Ovary (tissue), 3 donors: Measurements from ENCODE around the gene DISC1.

ENCODE experiments used
- POLR2A ChIP-seq: fragments of 450-650 bp; IDR thresholded peaks from one replicate; pipeline ENCODE4 v1.6.1; 2017; ENCODE audit warnings: antibody characterized with exemption, mild to moderate bottlenecking, moderate library complexity
- TF ChIP-seq, protein P1 (sequence below), 3 donors: fragments of 450-650 bp in 2 of 3; fragments of 200-600 bp in 1 of 3; IDR thresholded peaks; one replicate each; pipeline versions ENCODE4 v1.5.1 to v1.8.0; 2016 to 2022; ENCODE audit warnings: antibody characterized with exemption in 3 of 3, mild to moderate bottlenecking in 1 of 3
- donor health status: DM: no; HTN: no; CAD: no.

DNA sequence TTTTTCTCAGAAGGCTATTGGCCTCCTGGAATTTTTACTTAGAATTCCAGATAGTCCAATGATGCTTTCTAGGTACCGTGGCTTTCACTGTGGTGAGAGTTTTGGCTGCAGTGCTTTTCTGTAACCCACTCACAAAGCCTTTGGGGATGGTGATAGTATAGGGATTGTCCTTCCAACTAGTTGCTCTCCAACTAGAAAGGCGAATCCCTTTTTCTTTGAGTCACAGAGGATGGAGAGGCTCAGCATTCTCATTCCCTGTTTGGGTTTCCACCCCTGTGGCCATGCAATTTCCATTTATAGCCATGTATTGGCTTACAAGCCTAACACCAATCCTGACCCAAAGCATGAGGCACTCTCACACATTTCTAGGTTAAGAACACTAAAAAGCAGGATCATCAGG lies 300.3 kb downstream of the DISC1 start:
- TF ChIP-seq, protein P1, sequence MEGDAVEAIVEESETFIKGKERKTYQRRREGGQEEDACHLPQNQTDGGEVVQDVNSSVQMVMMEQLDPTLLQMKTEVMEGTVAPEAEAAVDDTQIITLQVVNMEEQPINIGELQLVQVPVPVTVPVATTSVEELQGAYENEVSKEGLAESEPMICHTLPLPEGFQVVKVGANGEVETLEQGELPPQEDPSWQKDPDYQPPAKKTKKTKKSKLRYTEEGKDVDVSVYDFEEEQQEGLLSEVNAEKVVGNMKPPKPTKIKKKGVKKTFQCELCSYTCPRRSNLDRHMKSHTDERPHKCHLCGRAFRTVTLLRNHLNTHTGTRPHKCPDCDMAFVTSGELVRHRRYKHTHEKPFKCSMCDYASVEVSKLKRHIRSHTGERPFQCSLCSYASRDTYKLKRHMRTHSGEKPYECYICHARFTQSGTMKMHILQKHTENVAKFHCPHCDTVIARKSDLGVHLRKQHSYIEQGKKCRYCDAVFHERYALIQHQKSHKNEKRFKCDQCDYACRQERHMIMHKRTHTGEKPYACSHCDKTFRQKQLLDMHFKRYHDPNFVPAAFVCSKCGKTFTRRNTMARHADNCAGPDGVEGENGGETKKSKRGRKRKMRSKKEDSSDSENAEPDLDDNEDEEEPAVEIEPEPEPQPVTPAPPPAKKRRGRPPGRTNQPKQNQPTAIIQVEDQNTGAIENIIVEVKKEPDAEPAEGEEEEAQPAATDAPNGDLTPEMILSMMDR (IDR thresholded peaks at IDR 0.05), result no peak
- no peak for TF ChIP-seq POLR2A
